GM23338 (cell line): Measurements from ENCODE around the gene PIEZO2. TPM values are rescaled to one million over a fixed set of nuclear protein-coding genes. Genes with fewer than 3 reads are reported as not detected.

Experiments
- ATAC-seq: fragments of 200-7000 bp; cut with Tn5 transposase; 3 replicates; pipeline ENCODE4 v1.9.1; 2020
- DNase-seq: peaks from one replicate; pipeline ENCODE4 v3.0.0-alpha.2; 2015; ENCODE audit warnings: low spot score
- H2AFZ ChIP-seq: fragments of 200-600 bp; sonication (generic); 2 replicates; pipeline ENCODE4 v1.8.0; 2016; ENCODE audit warnings: antibody characterized with exemption, mild to moderate bottlenecking, moderate library complexity
- H3F3A ChIP-seq: fragments of 200-600 bp; sonication (generic); replicated peaks from 2 replicates; pipeline ENCODE4 v1.8.0; 2017; ENCODE audit warnings: antibody characterized with exemption, mixed run types, low read depth
- H3K27ac ChIP-seq: fragments of 200-600 bp; sonication (generic); 2 replicates; pipeline ENCODE4 v1.6.1; 2016; ENCODE audit warnings: low read depth
- H3K27me3 ChIP-seq: fragments of 200-600 bp; sonication (generic); 2 replicates; pipeline ENCODE4 v1.8.0; 2016; ENCODE audit warnings: mild to moderate bottlenecking, mixed run types, moderate library complexity; ENCODE audit not compliant: insufficient read depth
- H3K36me3 ChIP-seq: fragments of 200-600 bp; sonication (generic); 2 replicates; pipeline ENCODE4 v1.8.0; 2016; ENCODE audit warnings: mild to moderate bottlenecking; ENCODE audit not compliant: insufficient read depth
- H3K4me1 ChIP-seq: fragments of 200-600 bp; sonication (generic); 2 replicates; pipeline ENCODE4 v1.8.0; 2016; ENCODE audit warnings: mild to moderate bottlenecking, moderate library complexity; ENCODE audit not compliant: insufficient read depth
- H3K4me2 ChIP-seq: fragments of 200-600 bp; sonication (generic); 2 replicates; pipeline ENCODE4 v1.7.1; 2017; ENCODE audit warnings: mixed run types
- H3K4me3 ChIP-seq: fragments of 200-600 bp; sonication (generic); 2 replicates; pipeline ENCODE4 v1.6.1; 2016; ENCODE audit warnings: mixed run types
- H3K79me2 ChIP-seq: fragments of 200-600 bp; sonication (generic); replicated peaks from 2 replicates; pipeline ENCODE4 v1.8.0; 2017; ENCODE audit warnings: mild to moderate bottlenecking; ENCODE audit not compliant: insufficient read depth
- H3K9me2 ChIP-seq: fragments of 200-600 bp; sonication (generic); 2 replicates; pipeline ENCODE4 v1.8.0; 2017; ENCODE audit not compliant: insufficient read depth
- H4K20me1 ChIP-seq: fragments of 200-600 bp; sonication (generic); replicated peaks from 2 replicates; pipeline ENCODE4 v1.8.0; 2017; ENCODE audit warnings: mild to moderate bottlenecking; ENCODE audit not compliant: insufficient read depth
- H3K27ac Mint-ChIP-seq: 2 replicates; pipeline ENCODE4 v1.8.0; 2020; ENCODE audit warnings: inconsistent platforms, mild to moderate bottlenecking, moderate library complexity, mixed read lengths
- H3K27me3 Mint-ChIP-seq: 3 replicates; pipeline ENCODE4 v1.8.0; 2022; ENCODE audit warnings: low read depth, mild to moderate bottlenecking, moderate library complexity, mixed read lengths, inconsistent platforms; ENCODE audit not compliant: insufficient read depth, poor library complexity
- H3K36me3 Mint-ChIP-seq: 3 replicates; pipeline ENCODE4 v1.8.0; 2021; ENCODE audit warnings: low read depth, mild to moderate bottlenecking, inconsistent platforms, moderate library complexity, mixed read lengths
- H3K4me1 Mint-ChIP-seq: 3 replicates; pipeline ENCODE4 v1.8.0; 2020; ENCODE audit warnings: mild to moderate bottlenecking, inconsistent platforms, mixed read lengths
- H3K4me3 Mint-ChIP-seq: 3 replicates; pipeline ENCODE4 v1.8.0; 2021; ENCODE audit warnings: moderate library complexity, mild to moderate bottlenecking, inconsistent platforms, mixed read lengths
- H3K9me3 Mint-ChIP-seq: 3 replicates; pipeline ENCODE4 v1.8.0; 2020; ENCODE audit warnings: moderate library complexity, mild to moderate bottlenecking, inconsistent platforms, mixed read lengths
- CREB1 ChIP-seq: fragments of 250-450 bp; sonication (Bioruptor Pico); IDR thresholded peaks from 2 replicates; pipeline ENCODE4 v1.5.0; 2020; ENCODE audit warnings: low read depth, mild to moderate bottlenecking, moderate library complexity
- ETS1 ChIP-seq: IDR thresholded peaks from 2 replicates; pipeline ENCODE4 v1.6.1; 2016; ENCODE audit warnings: antibody characterized with exemption
- EZH2 ChIP-seq: fragments of 200-600 bp; sonication (generic); IDR thresholded peaks from one replicate; pipeline ENCODE4 v1.8.0; 2017; ENCODE audit warnings: antibody characterized with exemption, mild to moderate bottlenecking, low read depth; ENCODE audit not compliant: unreplicated experiment
- EZH2phosphoT487 ChIP-seq: fragments of 200-600 bp; sonication (generic); IDR thresholded peaks from one replicate; pipeline ENCODE4 v1.8.1; 2018; ENCODE audit warnings: antibody characterized with exemption; ENCODE audit not compliant: unreplicated experiment
- JUNB ChIP-seq: IDR thresholded peaks from one replicate; pipeline ENCODE4 v1.6.1; 2016; ENCODE audit warnings: antibody characterized with exemption; ENCODE audit not compliant: unreplicated experiment
- NANOG ChIP-seq: IDR thresholded peaks from 2 replicates; pipeline ENCODE4 v1.6.1; 2016; ENCODE audit warnings: antibody characterized with exemption, borderline replicate concordance
- POLR2AphosphoS5 ChIP-seq: IDR thresholded peaks from 2 replicates; pipeline ENCODE4 v1.6.1; 2016; ENCODE audit warnings: antibody characterized with exemption, low read depth
- REST ChIP-seq: IDR thresholded peaks from one replicate; pipeline ENCODE4 v1.6.1; 2018; ENCODE audit warnings: antibody characterized with exemption; ENCODE audit not compliant: unreplicated experiment
- STAT1 ChIP-seq: IDR thresholded peaks from one replicate; pipeline ENCODE4 v1.6.1; 2016; ENCODE audit warnings: antibody characterized with exemption; ENCODE audit not compliant: unreplicated experiment
- ZNF114 ChIP-seq: fragments of 250-450 bp; sonication (Bioruptor Pico); IDR thresholded peaks from 2 replicates; pipeline ENCODE4 v1.5.0; 2020; ENCODE audit warnings: mild to moderate bottlenecking, moderate library complexity
- ZNF331 ChIP-seq: fragments of 250-450 bp; sonication (Bioruptor Pico); IDR thresholded peaks from 2 replicates; pipeline ENCODE4 v1.5.0; 2020; ENCODE audit warnings: low read depth, mild to moderate bottlenecking, moderate library complexity
- polyA plus RNA-seq: library from polyadenylated mRNA; unstranded; fragments of >200 nt; fragmentation: Nextera tagmentation; extraction: Ambion mirVana; gene quantifications from 2 replicates; pipeline ENCODE4 v1.2.1, GENCODE V29; 2016
- total RNA-seq: library from RNA; depleted of rRNA; stranded (reverse); fragments of >200 nt; shearing (Covaris generic); gene quantifications from 2 replicates; pipeline ENCODE4 v1.2.3, GENCODE V29; 2014
- TF ChIP-seq, protein P1 (sequence below): fragments of 250-450 bp; sonication (Bioruptor Pico); IDR thresholded peaks from 2 replicates; pipeline ENCODE4 v1.5.0; 2020; ENCODE audit warnings: mild to moderate bottlenecking, moderate library complexity
- TF ChIP-seq, protein P2 (sequence below), 2 experiments: fragments of 200-600 bp in 1 of 2; sonication (generic) in 1 of 2; conservative IDR thresholded peaks; 2 replicates each; pipeline versions ENCODE4 v1.5.1 to v1.6.1; 2016 to 2017; ENCODE audit warnings: antibody characterized with exemption in 2 of 2, low read depth in 2 of 2, mild to moderate bottlenecking in 2 of 2, moderate library complexity in 1 of 2

PIEZO2 gene
- total and polyA plus RNA-seq, 2 experiments from 2014 or later, result 4.8 to 8.2 TPM

- ATAC-seq (no peak), DNase-seq (no peak)
- no peaks in the 10 kb centered on the region for H3K36me3 Mint-ChIP-seq
- no peak overlapping the region for H3K4me2 ChIP-seq
- no peaks in the 10 kb centered on the region for H3F3A ChIP-seq
- H3K9me2 ChIP-seq, result no peaks in the 10 kb centered on the region
- H2AFZ ChIP-seq, result no peak overlapping the region
- H3K4me1 Mint-ChIP-seq, result peaks cover 3% of the 10 kb centered on the region; the same call in 1 of the 3 replicates
- no peak overlapping the region for H3K4me3 Mint-ChIP-seq
- H3K27ac ChIP-seq, result no peak overlapping the region
- H4K20me1 ChIP-seq, result 0 out of 2 replicates have a peak, but pooled peaks cover 3% of the 10 kb centered on the region
- H3K27ac Mint-ChIP-seq, result no peak overlapping the region
- H3K79me2 ChIP-seq, result no peaks in the 10 kb centered on the region
- H3K9me3 Mint-ChIP-seq, result no peaks in the 10 kb centered on the region
- no peak overlapping the region for H3K4me3 ChIP-seq
- TF ChIP-seq REST (no peak), ETS1 (no peak), NANOG (no peak), JUNB (no peak), STAT1 (no peak), CREB1 (CRISPR knock-in tag) (no peak), ZNF331 (no peak), EZH2 (no peak), POLR2AphosphoS5 (no peak), EZH2phosphoT487 (no peak), ZNF114 (CRISPR knock-in tag) (no peak)
- TF ChIP-seq, protein P1, sequence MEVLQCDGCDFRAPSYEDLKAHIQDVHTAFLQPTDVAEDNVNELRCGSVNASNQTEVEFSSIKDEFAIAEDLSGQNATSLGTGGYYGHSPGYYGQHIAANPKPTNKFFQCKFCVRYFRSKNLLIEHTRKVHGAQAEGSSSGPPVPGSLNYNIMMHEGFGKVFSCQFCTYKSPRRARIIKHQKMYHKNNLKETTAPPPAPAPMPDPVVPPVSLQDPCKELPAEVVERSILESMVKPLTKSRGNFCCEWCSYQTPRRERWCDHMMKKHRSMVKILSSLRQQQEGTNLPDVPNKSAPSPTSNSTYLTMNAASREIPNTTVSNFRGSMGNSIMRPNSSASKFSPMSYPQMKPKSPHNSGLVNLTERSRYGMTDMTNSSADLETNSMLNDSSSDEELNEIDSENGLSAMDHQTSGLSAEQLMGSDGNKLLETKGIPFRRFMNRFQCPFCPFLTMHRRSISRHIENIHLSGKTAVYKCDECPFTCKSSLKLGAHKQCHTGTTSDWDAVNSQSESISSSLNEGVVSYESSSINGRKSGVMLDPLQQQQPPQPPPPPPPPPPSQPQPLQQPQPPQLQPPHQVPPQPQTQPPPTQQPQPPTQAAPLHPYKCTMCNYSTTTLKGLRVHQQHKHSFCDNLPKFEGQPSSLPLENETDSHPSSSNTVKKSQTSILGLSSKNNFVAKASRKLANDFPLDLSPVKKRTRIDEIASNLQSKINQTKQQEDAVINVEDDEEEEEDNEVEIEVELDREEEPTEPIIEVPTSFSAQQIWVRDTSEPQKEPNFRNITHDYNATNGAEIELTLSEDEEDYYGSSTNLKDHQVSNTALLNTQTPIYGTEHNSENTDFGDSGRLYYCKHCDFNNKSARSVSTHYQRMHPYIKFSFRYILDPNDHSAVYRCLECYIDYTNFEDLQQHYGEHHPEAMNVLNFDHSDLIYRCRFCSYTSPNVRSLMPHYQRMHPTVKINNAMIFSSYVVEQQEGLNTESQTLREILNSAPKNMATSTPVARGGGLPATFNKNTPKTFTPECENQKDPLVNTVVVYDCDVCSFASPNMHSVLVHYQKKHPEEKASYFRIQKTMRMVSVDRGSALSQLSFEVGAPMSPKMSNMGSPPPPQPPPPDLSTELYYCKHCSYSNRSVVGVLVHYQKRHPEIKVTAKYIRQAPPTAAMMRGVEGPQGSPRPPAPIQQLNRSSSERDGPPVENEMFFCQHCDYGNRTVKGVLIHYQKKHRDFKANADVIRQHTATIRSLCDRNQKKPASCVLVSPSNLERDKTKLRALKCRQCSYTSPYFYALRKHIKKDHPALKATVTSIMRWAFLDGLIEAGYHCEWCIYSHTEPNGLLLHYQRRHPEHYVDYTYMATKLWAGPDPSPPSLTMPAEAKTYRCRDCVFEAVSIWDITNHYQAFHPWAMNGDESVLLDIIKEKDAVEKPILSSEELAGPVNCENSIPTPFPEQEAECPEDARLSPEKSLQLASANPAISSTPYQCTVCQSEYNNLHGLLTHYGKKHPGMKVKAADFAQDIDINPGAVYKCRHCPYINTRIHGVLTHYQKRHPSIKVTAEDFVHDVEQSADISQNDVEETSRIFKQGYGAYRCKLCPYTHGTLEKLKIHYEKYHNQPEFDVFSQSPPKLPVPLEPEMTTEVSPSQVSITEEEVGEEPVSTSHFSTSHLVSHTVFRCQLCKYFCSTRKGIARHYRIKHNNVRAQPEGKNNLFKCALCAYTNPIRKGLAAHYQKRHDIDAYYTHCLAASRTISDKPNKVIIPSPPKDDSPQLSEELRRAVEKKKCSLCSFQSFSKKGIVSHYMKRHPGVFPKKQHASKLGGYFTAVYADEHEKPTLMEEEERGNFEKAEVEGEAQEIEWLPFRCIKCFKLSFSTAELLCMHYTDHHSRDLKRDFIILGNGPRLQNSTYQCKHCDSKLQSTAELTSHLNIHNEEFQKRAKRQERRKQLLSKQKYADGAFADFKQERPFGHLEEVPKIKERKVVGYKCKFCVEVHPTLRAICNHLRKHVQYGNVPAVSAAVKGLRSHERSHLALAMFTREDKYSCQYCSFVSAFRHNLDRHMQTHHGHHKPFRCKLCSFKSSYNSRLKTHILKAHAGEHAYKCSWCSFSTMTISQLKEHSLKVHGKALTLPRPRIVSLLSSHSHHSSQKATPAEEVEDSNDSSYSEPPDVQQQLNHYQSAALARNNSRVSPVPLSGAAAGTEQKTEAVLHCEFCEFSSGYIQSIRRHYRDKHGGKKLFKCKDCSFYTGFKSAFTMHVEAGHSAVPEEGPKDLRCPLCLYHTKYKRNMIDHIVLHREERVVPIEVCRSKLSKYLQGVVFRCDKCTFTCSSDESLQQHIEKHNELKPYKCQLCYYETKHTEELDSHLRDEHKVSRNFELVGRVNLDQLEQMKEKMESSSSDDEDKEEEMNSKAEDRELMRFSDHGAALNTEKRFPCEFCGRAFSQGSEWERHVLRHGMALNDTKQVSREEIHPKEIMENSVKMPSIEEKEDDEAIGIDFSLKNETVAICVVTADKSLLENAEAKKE (CRISPR knock-in tag), result no peak
- TF ChIP-seq, protein P2, sequence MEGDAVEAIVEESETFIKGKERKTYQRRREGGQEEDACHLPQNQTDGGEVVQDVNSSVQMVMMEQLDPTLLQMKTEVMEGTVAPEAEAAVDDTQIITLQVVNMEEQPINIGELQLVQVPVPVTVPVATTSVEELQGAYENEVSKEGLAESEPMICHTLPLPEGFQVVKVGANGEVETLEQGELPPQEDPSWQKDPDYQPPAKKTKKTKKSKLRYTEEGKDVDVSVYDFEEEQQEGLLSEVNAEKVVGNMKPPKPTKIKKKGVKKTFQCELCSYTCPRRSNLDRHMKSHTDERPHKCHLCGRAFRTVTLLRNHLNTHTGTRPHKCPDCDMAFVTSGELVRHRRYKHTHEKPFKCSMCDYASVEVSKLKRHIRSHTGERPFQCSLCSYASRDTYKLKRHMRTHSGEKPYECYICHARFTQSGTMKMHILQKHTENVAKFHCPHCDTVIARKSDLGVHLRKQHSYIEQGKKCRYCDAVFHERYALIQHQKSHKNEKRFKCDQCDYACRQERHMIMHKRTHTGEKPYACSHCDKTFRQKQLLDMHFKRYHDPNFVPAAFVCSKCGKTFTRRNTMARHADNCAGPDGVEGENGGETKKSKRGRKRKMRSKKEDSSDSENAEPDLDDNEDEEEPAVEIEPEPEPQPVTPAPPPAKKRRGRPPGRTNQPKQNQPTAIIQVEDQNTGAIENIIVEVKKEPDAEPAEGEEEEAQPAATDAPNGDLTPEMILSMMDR (conservative IDR thresholded peaks at IDR 0.05; ENCODE audit: low read depth in 2 of 2), result no peak
- no peaks in the 10 kb centered on the region for H3K27me3 Mint-ChIP-seq
- H3K36me3 ChIP-seq, result no peaks in the 10 kb centered on the region
- no peaks in the 10 kb centered on the region for H3K27me3 ChIP-seq
- H3K4me1 ChIP-seq, result peaks cover 4% of the 10 kb centered on the region
Observed at GRCh38 chr18:11119550-11119949, 29.8 kb downstream of the PIEZO2 start.
